GM12878 (cell line): Measurements from ENCODE around the gene PIM2. TPM values are rescaled to one million over a fixed set of nuclear protein-coding genes. Genes with fewer than 3 reads are reported as not detected.
A peak's percentile ranks its signal among the peaks of the same experiment; 100 is the strongest.

Experiments
- BACH1 ChIP-seq: fragments of 450-650 bp; IDR thresholded peaks from 2 replicates; pipeline ENCODE4 v1.6.1; 2017; ENCODE audit warnings: mild to moderate bottlenecking, borderline replicate concordance
- BCL3 ChIP-seq: IDR thresholded peaks from 2 replicates; pipeline ENCODE4 v1.6.1; 2011; ENCODE audit warnings: borderline replicate concordance, low read depth, mild to moderate bottlenecking, moderate library complexity, low read length; ENCODE audit not compliant: insufficient read depth, poor library complexity, severe bottlenecking
- BRCA1 ChIP-seq: IDR thresholded peaks from 2 replicates; pipeline ENCODE4 v1.6.1; 2011; ENCODE audit warnings: low read depth, low read length, improper control_type of control experiment
- DPF2 ChIP-seq: fragments of 450-650 bp; IDR thresholded peaks from 2 replicates; pipeline ENCODE4 v1.6.1; 2017; ENCODE audit warnings: mild to moderate bottlenecking
- EED ChIP-seq: sonication (generic); IDR thresholded peaks from 2 replicates; pipeline ENCODE4 v1.6.1; 2016; ENCODE audit warnings: antibody characterized with exemption, low read depth
- ETV6 ChIP-seq, 2 experiments: fragments of 450-650 bp in 1 of 2; IDR thresholded peaks in 1 of 2; conservative IDR thresholded peaks in 1 of 2; 2 replicates each; pipeline ENCODE4 v1.6.1; 2014; ENCODE audit warnings: antibody characterized with exemption in 1 of 2, borderline replicate concordance in 1 of 2, low read depth in 1 of 2, mild to moderate bottlenecking in 1 of 2, moderate library complexity in 1 of 2
- FOXK2 ChIP-seq: fragments of 450-650 bp; IDR thresholded peaks from 2 replicates; pipeline ENCODE4 v1.6.1; 2017; ENCODE audit warnings: mild to moderate bottlenecking, moderate library complexity
- HCFC1 ChIP-seq: fragments of 150-350 bp; IDR thresholded peaks from 2 replicates; pipeline ENCODE4 v1.6.1; 2014; ENCODE audit warnings: low read length
- HDGF ChIP-seq: fragments of 450-650 bp; IDR thresholded peaks from 2 replicates; pipeline ENCODE4 v1.6.1; 2016; ENCODE audit warnings: antibody characterized with exemption
- MTA3 ChIP-seq: IDR thresholded peaks from 2 replicates; pipeline ENCODE4 v1.6.1; 2012; ENCODE audit warnings: low read length, inconsistent platforms, borderline replicate concordance
- NBN ChIP-seq: fragments of 450-650 bp; IDR thresholded peaks from 2 replicates; pipeline ENCODE4 v1.6.1; 2016
- POU2F2 ChIP-seq: IDR thresholded peaks from 3 replicates; pipeline ENCODE4 v1.6.1; 2011; ENCODE audit warnings: low read depth, mild to moderate bottlenecking, low read length, borderline replicate concordance
- RELB ChIP-seq: fragments of 450-650 bp; IDR thresholded peaks from 2 replicates; pipeline ENCODE4 v1.6.1; 2017; ENCODE audit warnings: low read depth, mild to moderate bottlenecking, moderate library complexity
- SREBF2 ChIP-seq: IDR thresholded peaks from 2 replicates; pipeline ENCODE4 v1.6.1; 2012; ENCODE audit warnings: mild to moderate bottlenecking, low read length
- YY1 ChIP-seq: IDR thresholded peaks from 2 replicates; pipeline ENCODE4 v1.6.1; 2011; ENCODE audit warnings: low read depth, mild to moderate bottlenecking, low read length
- ZSCAN29 ChIP-seq: fragments of 450-650 bp; IDR thresholded peaks from 2 replicates; pipeline ENCODE4 v1.6.1; 2017; ENCODE audit warnings: mild to moderate bottlenecking, moderate library complexity
- polyA plus RNA-seq, 11 experiments: library from polyadenylated mRNA; depleted of rRNA in 4 of 11; unstranded in 6 of 11; stranded (reverse) in 5 of 11; fragments of >200 nt; fragmentation: Nextera tagmentation in 4 of 11; fragmentation: Illumina TruSeq in 1 of 11; extraction: Ambion mirVana in 4 of 11; extraction: Trizol in 1 of 11; gene quantifications; 1 replicate in 1 of 11; 2 replicates in 10 of 11; pipeline versions ENCODE4 v1.2.1 to v1.2.3, GENCODE V29; 2011 to 2016; ENCODE audit warnings: inconsistent platforms in 2 of 11, missing spikeins in 2 of 11, low read depth in 1 of 11
- total RNA-seq, 4 experiments: library from RNA; depleted of rRNA in 3 of 4; stranded (reverse); fragments of >200 nt in 3 of 4; fragmentation: Illumina TruSeq in 1 of 4; extraction: Trizol in 1 of 4; gene quantifications; 2 replicates each; pipeline versions ENCODE4 v1.2.1 to v1.2.3, GENCODE V29; 2013 to 2021
- TF ChIP-seq, protein P1 (sequence below): fragments of 150-350 bp; IDR thresholded peaks from 2 replicates; pipeline ENCODE4 v1.6.1; 2016; ENCODE audit warnings: low read depth, low read length

The PIM2 gene
- total and polyA plus RNA-seq, 10 of the 15 experiments (the other 5 are each of a cell fraction or from before 2014, with no cell fraction given) = 19.2 to 96.8 (median 32.3) TPM

- TF ChIP-seq, protein P1, sequence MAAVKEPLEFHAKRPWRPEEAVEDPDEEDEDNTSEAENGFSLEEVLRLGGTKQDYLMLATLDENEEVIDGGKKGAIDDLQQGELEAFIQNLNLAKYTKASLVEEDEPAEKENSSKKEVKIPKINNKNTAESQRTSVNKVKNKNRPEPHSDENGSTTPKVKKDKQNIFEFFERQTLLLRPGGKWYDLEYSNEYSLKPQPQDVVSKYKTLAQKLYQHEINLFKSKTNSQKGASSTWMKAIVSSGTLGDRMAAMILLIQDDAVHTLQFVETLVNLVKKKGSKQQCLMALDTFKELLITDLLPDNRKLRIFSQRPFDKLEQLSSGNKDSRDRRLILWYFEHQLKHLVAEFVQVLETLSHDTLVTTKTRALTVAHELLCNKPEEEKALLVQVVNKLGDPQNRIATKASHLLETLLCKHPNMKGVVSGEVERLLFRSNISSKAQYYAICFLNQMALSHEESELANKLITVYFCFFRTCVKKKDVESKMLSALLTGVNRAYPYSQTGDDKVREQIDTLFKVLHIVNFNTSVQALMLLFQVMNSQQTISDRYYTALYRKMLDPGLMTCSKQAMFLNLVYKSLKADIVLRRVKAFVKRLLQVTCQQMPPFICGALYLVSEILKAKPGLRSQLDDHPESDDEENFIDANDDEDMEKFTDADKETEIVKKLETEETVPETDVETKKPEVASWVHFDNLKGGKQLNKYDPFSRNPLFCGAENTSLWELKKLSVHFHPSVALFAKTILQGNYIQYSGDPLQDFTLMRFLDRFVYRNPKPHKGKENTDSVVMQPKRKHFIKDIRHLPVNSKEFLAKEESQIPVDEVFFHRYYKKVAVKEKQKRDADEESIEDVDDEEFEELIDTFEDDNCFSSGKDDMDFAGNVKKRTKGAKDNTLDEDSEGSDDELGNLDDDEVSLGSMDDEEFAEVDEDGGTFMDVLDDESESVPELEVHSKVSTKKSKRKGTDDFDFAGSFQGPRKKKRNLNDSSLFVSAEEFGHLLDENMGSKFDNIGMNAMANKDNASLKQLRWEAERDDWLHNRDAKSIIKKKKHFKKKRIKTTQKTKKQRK = peak; percentile 39; the same call in 1 of the 2 replicates
- TF ChIP-seq ETV6 (conservative IDR thresholded peaks at IDR 0.05 in 1 of 2, IDR thresholded peaks at IDR 0.05 in 1 of 2; ENCODE audit: borderline replicate concordance in 1 of 2, low read depth in 1 of 2) = 0 out of 4 replicates have a peak, but pooled peaks of 1 of the 2 experiments have one; percentile 25
- TF ChIP-seq BCL3 = peak; percentile 68
- TF ChIP-seq YY1 = peak; percentile 93
- TF ChIP-seq ZSCAN29 = no peak
- peak; percentile 95; the same call in 1 of the 2 replicates for TF ChIP-seq MTA3
- TF ChIP-seq RELB = peak; percentile 24; the same call in 1 of the 2 replicates
- TF ChIP-seq EED = no peak
- peak; percentile 76; the same call in 2 of the 3 replicates for TF ChIP-seq POU2F2
- no peak for TF ChIP-seq HDGF
- TF ChIP-seq FOXK2 = 0 out of 2 replicates have a peak, but pooled peaks have one; percentile 2
- TF ChIP-seq HCFC1 = 0 out of 2 replicates have a peak, but pooled peaks have one; percentile 42
- TF ChIP-seq BACH1 = peak; percentile 87
- peak; percentile 61; the same call in 1 of the 2 replicates for TF ChIP-seq NBN
- TF ChIP-seq SREBF2 = no peak
- TF ChIP-seq DPF2 = no peak
- TF ChIP-seq BRCA1 = no peak
Measured at GRCh38 chrX:48911412-48912182, 7.2 kb downstream of the PIM2 start, which contains the start of gene SLC35A2 (continued).
